ENCODE measurements around the gene TIPIN.

Gene TIPIN

DNA sequence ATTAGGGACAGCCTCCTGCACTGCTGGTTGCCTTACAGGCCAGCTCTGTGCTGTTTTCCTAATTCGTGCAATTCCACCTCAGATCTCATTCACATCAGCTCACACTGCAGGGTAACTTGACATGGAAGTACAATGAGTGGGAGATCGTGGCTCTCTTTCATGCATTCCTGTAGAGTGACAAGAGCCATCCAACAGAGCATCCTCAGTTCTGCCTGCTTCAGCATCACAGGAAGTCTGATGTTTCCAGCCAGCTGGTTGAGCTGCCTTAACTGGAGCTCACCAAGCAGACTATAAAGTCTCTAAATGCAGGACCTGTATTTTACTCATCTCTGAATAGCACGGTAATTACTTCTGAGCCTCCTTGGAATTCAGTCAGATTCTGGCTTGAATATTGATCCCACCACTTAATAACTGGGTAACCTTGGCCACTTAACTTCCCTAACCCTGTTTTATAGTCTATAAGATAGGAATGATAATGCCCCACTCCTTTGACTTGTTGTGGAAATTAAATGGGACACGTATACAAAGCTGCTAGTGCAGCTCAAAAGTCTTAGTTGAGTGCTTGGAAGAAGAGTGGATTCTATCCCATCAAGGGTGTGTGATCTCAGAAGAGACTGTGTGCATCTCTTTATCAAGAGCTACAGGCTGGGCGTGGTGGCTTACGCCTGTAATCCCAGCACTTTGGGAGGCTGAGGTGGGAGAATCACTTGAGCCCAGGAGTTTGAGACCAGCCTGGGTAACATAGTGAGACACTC is 64.5 kb downstream of the TIPIN start (continued):
- TF ChIP-seq KLF7 (tag by site-specific recombination; IDR thresholded peaks at IDR 0.05; ENCODE audit: borderline replicate concordance) = no peak
- no peak for TF ChIP-seq REST (tag by site-specific recombination; IDR thresholded peaks at IDR 0.05)
- TF ChIP-seq ZNF221 (tag by site-specific recombination; IDR thresholded peaks at IDR 0.05; ENCODE audit: borderline replicate concordance) = no peak
- TF ChIP-seq ZNF704 (tag by site-specific recombination; IDR thresholded peaks at IDR 0.05) = no peak
- no peak for TF ChIP-seq ZNF214 (tag by site-specific recombination; IDR thresholded peaks at IDR 0.05; ENCODE audit: borderline replicate concordance)
- TF ChIP-seq ZNF19 (tag by site-specific recombination; IDR thresholded peaks at IDR 0.05; ENCODE audit: low read depth) = no peak
- no peak for TF ChIP-seq SP3 (tag by site-specific recombination; IDR thresholded peaks at IDR 0.05)

DNA sequence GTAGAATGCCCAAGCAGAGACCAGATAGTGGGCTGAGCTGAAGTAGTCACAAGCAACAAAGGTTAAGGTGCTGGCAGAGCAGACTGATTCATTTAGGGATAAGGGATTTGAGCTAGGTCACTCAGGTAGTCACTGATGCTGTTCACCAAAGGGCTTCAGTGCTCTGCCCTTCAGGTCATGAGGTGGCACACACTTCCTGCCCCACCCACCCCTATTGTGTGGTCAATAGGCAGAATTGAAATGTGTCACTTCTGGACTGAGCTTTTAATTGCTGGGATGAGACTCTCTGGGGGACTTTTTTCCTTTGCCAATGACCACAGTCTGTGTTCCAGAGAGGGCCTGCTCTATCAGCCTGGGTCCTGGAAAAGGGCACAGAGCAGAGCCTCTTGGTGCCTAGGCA is 66.0 kb downstream of the TIPIN start:
- TF ChIP-seq ZNF843 (tag by site-specific recombination; IDR thresholded peaks at IDR 0.05) (no peak), ZNF146 (tag by site-specific recombination; IDR thresholded peaks at IDR 0.05) (no peak), REST (tag by site-specific recombination; IDR thresholded peaks at IDR 0.05) (no peak), GLIS2 (tag by site-specific recombination; IDR thresholded peaks at IDR 0.05) (no peak), ZNF658 (tag by site-specific recombination; IDR thresholded peaks at IDR 0.05) (no peak), ZNF354C (tag by site-specific recombination; IDR thresholded peaks at IDR 0.05; ENCODE audit: borderline replicate concordance, low read depth) (no peak), ZBTB48 (tag by site-specific recombination; IDR thresholded peaks at IDR 0.05) (no peak), KLF17 (tag by site-specific recombination; IDR thresholded peaks at IDR 0.05) (no peak), ZNF561 (tag by site-specific recombination; IDR thresholded peaks at IDR 0.05; ENCODE audit: borderline replicate concordance) (no peak), ZBTB1 (tag by site-specific recombination; IDR thresholded peaks at IDR 0.05) (no peak), ZNF510 (tag by site-specific recombination; IDR thresholded peaks at IDR 0.05; ENCODE audit: insufficient replicate concordance) (no peak), ZNF549 (tag by site-specific recombination; IDR thresholded peaks at IDR 0.05) (no peak), SETDB1 (IDR thresholded peaks at IDR 0.05; ENCODE audit: insufficient read length, low read length) (no peak), ZFP37 (tag by site-specific recombination; IDR thresholded peaks at IDR 0.05) (no peak)
- Histone ChIP-seq H3K36me3 (ENCODE audit: control insufficient read depth in 2 of 2, insufficient read depth in 1 of 2, low read length in 2 of 2) (no peaks in the 10 kb centered on the region; a peak in 1 of 3 replicates), H3K27ac (ENCODE audit: extremely low read depth, low read depth, low read length) (no peak overlapping the region), H3K4me1 (ENCODE audit: control insufficient read depth, insufficient read depth, low read length) (peaks cover 22% of the 10 kb centered on the region), H3K9me3 (ENCODE audit: control insufficient read depth, insufficient read depth, low read depth, low read length) (no peaks in the 10 kb centered on the region), H3K4me3 (ENCODE audit: low read depth, low read length) (no peak overlapping the region)
- CTCF ChIA-PET = interaction anchor here (0.6 to 1.6 kb wide), 4 partner anchors 39 to 652 kb away, joined by 3 to 5 read pairs (median 4); no protein-coding TSS in a partner anchor
- POLR2A ChIA-PET = no interaction called here
